GM19395 (cell line): Measurements from ENCODE around the gene TUBB4A.
"Not testable (repeated sequence)": the region's sequence is repeated elsewhere in the genome, so short reads cannot be mapped to it uniquely, and the experiment has no call there.

Source experiments
- ATAC-seq: cut with Tn5 transposase; IDR thresholded peaks from one replicate; pipeline ENCODE4 v1.9.1; 2021; ENCODE audit warnings: mild to moderate bottlenecking, moderate library complexity; ENCODE audit not compliant: unreplicated experiment

The TUBB4A gene

GRCh38 chr19:6501740-6502648 is at the start of gene TUBB4A:
TUBB4A (minus strand) TSS chr19:6502309; CDS start chr19:6502212, 97 bp downstream.
- ATAC-seq = no peak

GRCh38 chr19:6551091-6551490 is 49.0 kb upstream of the TUBB4A start:
- no peak for ATAC-seq

- ATAC-seq = not testable (repeated sequence)
Observed at GRCh38 chr19:6550679-6551078, 48.6 kb upstream of the TUBB4A start.

DNA sequence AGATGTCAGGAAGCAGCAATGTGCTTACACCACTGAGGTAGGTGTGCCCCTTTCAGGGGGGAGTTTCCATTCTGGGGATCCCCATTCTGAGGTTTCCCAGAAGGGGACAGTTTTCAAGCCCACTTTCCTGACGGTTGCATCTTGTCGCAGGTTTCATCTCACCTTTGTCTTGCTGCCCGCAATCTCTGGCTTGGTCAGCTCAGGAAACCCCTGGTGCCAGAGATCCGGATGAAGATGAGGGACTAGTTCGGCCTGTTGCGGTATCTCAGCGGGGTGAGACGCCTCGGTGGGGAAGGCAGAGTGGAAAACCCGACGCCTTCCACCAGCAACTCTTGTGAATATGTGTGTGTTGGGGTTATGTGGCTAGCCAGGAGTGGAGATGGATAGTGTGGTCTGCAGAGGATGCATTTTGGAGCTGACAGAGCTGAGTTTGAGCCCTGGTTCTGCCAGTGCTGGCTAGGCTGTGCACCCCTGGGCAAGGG is 41.8 kb upstream of the TUBB4A start:
- no peak for ATAC-seq

DNA sequence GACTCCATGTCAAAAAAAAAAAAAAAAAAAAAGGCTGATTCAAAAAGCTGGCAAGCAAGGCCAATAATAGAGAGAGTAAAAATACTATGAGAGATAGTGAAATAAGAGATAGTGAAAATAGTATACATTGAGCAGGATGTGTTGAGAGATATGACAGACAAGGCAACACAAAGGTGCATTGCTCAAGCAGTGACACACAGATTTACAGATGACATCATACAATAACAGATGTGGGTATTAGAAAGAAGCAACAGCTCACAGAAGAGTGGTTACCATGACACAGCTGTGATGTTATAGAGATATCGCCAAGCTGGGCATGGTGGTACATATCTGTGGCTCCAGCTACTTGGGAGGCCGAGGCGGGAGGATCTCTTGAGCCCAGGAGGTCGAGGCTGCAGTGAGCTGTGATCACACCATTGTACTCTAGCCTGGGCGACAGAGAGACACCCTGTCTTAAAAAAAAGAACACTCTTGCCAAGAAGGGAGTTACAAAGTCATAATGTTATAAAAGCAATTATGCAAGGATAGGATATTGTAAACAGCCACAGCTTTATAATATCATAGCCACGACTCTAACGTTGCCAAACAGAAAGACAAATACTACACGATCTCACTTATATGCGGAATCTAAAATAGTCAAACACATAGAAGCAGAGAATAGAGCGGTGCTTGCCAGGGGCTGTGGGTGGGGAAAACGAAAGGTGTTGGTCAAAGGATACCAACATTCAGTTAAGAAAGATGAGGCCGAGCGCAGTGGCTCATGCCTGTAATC is 39.0 kb upstream of the TUBB4A start:
- ATAC-seq = no peak

DNA sequence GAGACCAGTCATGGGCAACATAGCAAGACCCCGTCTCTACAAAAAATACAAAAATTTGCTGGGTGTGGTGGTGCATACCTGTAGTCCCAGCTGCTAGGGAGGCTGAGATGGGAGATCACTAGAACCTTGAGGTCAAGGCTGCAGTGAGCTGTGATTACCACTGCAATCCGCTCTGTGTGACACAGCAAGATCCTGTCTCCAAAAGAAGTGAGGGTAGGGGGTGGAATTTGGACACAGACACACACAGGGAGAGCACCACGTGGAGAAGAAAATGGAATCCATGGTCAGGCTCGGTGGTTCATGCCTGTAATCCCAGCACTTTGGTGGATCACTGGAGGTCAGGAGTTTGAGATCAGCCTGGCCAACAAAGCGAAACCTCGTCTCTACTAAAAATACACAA is 37.4 kb upstream of the TUBB4A start:
- no peak for ATAC-seq

GRCh38 chr19:6535558-6536137 is 33.5 kb upstream of the TUBB4A start:
- ATAC-seq = no peak

DNA sequence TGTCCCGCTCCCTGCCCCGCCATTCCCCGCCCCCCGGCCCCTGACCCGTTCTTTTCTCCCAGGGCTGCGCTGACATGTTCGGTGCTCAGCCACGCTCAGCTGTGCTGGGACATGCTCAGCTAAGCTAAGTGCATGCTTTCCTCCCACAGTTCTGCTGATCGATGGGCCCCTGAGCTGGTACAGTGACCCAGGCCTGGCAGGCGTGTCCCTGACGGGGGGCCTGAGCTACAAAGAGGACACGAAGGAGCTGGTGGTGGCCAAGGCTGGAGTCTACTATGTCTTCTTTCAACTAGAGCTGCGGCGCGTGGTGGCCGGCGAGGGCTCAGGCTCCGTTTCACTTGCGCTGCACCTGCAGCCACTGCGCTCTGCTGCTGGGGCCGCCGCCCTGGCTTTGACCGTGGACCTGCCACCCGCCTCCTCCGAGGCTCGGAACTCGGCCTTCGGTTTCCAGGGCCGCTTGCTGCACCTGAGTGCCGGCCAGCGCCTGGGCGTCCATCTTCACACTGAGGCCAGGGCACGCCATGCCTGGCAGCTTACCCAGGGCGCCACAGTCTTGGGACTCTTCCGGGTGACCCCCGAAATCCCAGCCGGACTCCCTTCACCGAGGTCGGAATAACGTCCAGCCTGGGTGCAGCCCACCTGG is 32.5 kb upstream of the TUBB4A start:
- no peak for ATAC-seq

DNA sequence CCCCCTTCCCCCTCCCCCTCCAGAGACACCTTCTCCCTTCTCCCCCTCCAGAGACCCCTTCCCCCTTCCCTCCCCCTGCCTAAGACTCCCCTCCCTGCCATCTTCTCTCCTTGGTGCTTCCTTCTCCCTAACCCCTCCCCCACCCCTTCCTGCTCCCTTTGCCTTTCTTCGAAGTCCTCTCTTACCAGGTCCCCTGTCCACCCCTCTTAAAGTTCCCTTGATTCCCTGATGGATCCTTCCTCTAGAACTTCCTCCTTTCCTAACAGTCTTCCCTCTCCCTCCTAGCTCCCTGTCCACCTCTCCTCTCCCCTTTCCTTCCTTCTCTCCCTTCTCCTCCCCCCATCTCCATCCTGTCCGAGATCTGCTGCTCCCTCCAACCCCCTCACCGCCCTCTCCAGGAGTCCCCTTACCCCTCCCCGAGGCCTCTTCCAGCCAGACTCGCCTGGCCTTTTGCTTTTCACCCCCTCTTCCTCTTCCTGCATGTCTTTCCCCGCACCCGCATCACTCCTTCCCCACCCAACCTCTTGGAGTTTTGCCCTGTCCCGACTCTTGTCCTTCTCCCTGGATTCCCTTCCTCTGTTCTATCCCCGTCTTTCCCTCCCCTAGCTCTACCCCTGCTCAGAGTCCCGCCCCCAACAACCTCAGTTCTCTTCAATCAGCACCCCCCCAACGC is 31.8 kb upstream of the TUBB4A start:
- no peak for ATAC-seq

GRCh38 chr19:6533000-6533328 is 30.9 kb upstream of the TUBB4A start:
- ATAC-seq = no peak

GRCh38 chr19:6532244-6532999 is 30.3 kb upstream of the TUBB4A start:
- no peak for ATAC-seq

- ATAC-seq = no peak
Observed at GRCh38 chr19:6531956-6532243, 29.8 kb upstream of the TUBB4A start.

- ATAC-seq = no peak
Observed at GRCh38 chr19:6531163-6531955, 29.2 kb upstream of the TUBB4A start.

- ATAC-seq = no peak
Observed at GRCh38 chr19:6530386-6531162, 28.5 kb upstream of the TUBB4A start, which contains the start of gene TNFSF9. TNFSF9 (plus strand) TSS chr19:6531026; CDS start chr19:6531037, 11 bp downstream.

DNA sequence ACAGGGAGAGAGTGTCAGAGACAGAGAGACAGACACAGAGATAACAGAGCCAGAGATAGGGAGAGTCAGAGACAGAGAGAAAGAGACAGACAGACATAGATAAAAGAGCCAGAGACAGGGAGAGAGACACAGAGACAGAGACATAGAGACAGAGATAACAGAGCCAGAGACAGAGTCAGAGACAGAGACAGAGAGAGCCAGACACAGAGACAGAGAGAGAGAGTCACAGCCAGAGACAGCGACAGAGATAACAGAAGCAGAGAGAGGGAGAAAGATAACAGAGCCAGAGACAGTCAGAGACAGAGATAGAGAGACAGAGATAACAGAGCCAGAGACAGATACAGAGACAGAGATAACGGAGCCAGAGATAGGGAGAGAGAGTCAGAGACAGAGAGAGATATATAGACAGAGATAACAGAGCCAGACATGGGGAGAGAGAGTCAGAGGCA is 27.9 kb upstream of the TUBB4A start:
- ATAC-seq = no peak

DNA sequence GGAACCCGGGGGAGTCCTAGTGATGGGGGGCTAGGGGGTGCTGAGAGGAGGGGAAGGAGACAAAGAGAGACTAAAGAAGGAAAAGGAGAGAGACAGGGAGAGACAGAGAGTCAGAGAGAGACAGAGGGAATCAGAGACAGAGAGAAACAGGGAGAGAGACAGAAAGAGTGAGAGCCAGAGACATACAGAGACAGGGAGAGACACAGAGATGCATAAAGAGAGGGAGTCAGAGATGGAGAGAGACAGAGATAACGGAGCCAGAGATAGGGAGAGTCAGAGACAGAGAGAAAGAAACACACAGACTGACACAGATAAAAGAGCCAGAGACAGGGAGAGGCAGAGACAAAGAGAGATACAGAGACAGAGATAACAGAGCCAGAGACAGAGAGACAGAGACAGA is 27.2 kb upstream of the TUBB4A start:
- ATAC-seq = no peak

DNA sequence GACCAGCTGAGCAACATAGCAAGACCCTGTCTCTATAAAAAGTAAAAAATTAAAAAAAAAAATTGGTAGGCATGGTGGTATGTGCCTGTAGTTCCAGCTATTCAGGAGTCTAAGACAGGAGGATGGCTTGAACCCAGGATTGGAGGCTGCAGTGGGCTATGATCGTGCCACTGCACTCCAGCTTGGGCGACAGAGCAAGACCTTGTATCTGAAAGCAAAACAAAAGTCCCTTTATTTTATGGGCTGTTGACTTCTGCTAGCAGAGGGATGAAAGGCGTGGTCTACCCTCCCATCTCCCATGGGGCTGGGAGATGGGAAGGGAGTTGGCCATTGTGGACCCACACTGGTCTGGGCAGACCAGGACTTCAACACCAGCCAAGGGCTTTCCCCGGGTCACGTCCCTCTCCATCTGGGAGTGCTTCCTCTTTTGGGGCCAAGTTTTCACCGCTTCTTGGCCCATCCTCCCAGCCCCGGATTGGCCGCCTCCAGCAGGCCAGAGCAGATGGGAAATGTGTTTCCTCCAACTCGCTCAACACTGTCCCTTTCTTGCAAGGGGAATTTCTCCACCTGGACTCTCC is 26.5 kb upstream of the TUBB4A start:
- ATAC-seq = peak; percentile 12
